GM18868 (cell line): ENCODE results near the gene RNF167.

Experiments
- ATAC-seq: cut with Tn5 transposase; IDR thresholded peaks from one replicate; pipeline ENCODE4 v1.9.1; 2021; ENCODE audit warnings: mild to moderate bottlenecking, moderate library complexity; ENCODE audit not compliant: unreplicated experiment

The RNF167 gene

DNA sequence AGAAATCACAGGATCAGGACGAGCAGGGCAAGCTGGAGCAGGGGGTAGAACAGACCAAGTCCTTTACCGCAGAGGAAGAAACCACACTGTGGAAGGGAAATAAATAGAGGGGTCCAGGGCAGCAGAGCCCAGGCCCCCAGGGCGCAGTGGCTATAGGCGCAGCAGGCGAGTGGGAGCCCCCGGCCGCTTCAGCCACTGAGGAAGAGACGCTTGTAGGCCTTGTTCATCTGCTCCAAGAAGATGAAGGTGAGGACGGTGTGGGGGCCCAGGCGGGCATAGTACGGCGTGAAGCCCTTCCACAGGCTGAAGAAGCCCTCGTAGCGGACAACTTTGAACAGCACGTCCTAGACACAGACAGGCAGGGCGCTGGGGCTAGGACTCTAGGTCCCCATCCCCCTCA, 2.5 kb upstream of the RNF167 start:
- no peak for ATAC-seq

DNA sequence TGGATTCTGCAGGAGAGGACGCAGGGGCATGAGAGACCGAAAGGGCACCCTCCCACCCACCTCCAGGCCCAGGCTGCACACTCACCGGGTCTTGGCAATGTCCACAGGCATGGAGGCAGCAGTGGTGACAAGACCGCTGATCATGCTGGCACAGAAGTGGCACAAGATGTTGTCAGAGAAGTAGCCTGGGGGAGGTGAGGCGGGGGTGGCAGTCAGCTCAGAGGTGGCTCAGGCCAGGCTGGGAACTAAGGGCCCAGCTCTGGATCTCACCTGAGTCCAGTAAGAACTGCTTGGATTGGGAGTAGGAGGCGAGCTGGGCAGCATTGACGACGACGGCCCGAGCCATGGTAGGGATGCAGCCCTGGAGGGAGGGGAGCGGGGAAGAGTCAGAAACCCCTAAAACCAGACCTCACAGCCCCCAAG, 2.0 kb upstream of the RNF167 start:
- no peak for ATAC-seq

DNA sequence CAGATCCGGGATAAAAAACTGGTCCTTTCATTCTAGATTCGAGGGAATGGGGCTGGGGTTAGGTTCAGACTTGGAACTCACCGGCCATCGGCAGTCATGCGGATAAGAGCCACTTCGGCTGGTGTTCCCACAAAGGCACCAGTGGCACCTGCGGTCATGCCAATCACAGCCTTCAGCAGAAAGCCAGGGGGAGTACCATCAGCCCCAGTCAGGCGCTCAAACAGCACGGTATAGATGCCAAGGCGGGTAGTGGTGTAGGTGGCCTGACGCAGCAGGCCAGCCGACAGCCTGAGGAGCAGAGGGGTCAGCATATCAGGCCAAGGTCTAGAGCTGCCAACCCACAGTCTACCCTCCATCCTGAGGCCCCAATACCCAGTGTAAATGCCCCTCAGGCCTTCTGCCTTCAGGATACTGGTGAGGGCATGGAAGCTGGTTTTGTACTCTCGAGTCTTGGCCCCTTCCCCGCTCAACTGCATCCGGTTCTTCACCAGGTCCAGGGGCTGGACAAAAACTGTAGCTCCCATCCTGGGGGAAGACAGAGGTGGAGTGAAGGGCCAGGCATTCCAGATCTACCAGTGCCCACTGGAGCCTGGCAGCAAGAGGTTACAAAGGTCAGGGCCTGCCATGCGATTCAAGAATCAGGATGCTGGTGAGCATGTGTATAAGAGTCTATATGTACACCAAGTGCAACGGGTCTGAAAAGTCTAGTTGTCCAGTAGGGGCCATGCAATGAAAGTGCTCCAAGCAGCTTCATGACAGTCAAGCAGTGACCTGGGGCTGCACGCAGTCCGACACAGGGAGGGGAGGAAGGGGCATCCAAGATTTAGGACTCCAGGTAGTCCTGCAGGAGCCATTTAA, 1.2 kb upstream of the RNF167 start:
- no peak for ATAC-seq

DNA sequence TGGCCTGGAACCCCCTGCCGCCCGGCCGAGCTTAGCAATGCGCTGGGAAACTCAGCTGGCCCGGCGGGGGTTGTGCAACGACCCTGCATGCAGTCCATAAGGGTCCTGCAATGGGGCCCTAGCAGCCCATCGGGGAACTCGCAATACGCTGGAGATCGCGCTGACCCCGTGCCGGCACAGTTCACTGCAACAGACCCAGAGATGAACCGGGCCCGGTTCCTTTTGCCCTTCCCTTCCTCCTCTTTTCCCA, 597 bp upstream of the RNF167 start:
- no peak for ATAC-seq

DNA sequence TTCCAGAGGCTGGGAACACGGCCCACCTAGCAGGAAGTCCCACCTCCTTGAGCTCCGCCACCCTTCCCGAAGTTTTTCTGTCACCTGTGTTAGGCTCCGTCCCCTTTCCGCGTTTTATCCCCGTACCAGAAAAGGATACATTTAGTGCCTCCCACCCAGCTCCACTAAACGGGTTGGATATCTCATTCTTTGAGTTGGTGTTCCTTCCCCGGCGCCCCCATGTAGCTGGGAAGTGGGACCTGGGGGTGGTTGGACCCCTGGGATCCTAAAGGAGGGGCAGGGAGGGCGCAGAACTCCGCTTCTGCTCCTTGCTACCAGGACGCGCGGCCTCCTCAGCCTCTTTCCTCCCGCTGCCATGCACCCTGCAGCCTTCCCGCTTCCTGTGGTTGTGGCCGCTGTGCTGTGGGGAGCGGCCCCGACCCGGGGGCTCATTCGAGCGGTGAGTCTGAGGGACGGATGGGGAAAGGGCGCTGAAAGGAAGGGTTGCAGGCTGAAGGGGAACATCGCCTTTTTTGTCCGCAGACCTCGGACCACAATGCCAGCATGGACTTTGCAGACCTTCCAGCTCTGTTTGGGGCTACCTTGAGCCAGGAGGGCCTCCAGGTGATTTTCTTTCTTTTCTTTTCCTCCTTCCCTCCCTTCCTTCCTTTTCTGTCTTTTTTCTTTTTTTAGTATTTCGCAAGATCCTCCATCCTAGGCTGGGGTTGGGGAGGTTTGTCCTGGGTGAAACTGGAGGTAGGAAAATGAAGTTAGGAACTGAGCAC, 669 bp downstream of the RNF167 start:
- no peak for ATAC-seq

DNA sequence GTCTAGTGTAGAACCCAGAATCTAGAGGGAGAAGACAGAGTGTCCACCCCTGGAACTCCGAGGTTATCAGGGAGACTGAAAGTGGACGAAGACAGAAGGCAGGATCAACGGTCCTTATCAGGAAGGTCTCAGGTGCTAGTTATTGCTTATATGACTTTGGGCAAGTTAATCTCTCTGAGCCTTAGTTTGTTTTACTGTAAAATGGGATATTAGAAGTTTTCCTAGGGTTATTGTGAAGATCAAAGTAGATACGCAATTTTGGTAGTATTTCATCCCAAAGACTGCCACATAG, 1.2 kb downstream of the RNF167 start:
- ATAC-seq: no peak

DNA sequence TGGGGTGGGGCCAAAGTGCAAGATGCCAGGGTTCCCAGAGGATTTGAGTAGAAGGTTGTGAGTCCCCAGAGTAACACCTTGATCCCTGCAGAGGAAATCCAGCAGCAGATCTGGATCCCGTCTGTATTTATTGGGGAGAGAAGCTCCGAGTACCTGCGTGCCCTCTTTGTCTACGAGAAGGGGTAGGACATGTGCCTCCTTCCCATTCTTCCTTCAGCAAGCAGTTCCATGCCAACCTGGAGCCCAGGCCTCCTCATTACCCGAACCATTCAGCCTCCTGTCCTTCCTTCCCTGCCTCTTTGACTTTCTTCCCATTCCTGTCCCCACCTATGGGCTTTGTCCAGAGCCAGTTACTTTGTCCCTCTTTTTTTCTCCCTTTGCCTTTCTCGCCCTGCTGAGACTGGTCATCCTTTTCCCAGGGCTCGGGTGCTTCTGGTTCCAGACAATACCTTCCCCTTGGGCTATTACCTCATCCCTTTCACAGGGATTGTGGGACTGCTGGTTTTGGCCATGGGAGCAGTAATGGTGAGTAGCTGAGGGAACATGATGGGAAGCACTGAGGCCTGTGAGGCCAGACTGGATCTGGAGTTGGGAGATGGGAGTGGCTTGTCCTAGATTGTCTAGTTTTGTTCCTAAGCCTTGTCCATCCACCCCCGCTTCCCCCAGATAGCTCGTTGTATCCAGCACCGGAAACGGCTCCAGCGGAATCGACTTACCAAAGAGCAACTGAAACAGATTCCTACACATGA, 2.9 kb downstream of the RNF167 start:
- ATAC-seq: no peak

DNA sequence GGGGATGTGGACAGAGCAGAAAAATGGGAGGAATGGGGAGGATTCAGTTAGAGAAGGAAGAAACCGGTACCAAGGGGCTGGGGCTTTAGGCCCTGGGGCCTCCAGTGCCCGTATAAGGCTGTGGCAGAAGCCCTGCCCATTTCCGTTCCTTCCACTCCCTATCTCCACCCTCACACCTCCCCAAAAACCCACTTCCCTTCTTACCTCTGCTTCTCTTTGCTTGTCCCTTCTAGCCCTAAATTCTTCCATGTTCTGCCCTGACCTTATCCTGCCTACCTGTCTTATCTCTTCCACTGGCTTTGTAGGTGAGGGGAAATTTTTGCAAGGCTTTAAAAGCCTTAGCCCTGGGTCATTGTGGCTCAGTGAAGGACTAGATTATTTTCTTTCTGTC, 4.1 kb downstream of the RNF167 start:
- no peak for ATAC-seq

DNA sequence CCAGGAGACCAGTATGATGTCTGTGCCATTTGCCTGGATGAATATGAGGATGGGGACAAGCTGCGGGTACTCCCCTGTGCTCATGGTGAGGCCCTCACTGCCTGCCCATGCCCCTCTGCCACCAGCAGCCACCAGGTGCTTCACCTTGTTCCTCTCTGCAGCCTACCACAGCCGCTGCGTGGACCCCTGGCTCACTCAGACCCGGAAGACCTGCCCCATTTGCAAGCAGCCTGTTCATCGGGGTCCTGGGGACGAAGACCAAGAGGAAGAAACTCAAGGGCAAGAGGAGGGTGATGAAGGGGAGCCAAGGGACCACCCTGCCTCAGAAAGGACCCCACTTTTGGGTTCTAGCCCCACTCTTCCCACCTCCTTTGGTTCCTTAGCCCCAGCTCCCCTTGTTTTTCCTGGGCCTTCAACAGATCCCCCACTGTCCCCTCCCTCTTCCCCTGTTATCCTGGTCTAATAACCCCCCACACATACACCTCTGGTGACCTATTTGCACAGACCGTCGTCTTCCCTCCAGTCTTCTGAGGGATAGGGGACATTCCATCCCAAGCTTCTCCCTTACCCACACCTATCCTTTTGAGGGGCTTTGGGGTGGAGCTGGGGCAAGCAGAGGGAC, 4.6 kb downstream of the RNF167 start:
- no peak for ATAC-seq

DNA sequence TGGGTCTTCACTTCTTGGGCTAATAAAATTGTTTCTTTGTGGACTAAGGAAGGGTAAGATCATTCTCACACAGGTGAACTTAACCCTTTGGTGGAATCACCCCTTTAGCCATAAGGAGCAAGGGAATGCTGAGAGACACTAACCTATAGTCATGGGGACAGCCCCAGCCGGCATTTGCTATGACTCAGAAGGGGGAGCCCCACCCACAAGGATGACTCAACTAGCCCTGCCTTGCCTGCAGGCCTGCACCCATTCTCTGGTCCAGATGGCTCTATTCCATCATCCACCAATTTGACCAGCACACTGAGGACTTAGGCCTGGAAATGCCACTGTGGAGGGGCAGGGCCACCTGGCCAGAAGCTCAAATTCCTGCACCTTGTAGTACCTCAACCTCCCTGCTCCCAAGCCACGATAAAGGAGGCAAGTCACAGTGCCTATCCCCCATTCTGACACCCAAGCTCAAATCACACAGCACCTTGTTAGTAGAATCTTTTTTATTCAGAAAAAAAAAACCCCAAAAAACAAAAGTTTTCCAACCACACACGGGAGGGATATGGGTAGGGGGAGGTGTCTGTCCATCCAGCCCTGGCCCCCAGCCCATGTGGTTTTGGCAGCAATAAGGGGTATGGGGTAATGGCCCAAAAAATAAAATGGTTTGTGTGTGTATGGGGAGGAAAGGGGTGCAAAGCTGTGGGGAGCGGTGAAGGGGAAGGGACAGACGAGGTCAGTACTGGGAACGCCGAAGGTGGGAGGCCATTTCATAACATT, 5.3 kb downstream of the RNF167 start:
- ATAC-seq: peak; percentile 29

DNA sequence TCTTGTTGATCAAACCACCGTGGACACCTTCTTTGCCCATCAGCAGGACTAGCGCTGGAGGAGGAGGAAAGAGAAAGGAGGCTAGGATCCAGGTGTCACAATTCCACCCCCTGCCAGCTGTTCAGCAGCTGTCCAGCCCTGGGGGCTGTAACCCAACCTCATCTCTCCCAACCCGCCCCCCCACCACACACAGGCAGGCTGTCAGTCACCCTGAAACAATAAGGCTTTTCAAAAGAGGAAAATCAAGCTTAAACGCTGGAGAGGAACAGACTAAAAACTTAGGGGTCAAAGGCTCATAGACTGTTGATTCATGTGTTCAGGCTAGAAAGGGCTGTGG, 5.8 kb downstream of the RNF167 start:
- ATAC-seq: no peak

DNA sequence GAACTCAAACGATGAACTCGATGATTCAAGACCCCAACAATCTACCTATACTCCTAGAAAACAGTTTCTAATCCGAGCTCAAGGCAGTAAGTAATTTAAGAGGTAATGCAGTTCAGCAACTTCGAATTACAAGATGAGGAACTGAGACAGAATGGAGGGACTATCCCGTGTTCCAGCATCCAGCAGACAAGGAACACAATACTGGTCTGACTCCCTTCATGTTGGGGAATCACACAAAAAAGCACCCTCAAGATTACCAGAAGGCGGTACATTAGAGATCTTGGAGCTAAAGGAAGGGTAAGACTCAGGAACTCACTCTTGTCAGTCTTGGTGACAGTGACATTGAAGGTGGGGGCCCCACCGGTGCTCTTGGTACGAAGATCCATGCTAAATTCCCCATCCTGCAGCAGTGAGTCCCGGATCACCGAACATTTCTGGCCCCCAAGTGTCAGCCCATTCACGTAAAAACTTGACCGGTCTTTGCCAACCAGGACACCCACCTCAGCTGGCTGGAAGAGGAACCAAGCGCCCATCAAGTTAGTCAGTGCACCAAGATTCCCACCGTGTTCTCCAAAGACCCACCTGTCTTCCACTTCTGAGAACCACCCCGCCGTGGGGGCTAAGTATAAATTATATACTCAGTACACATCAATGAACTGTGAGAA, 6.4 kb downstream of the RNF167 start:
- no peak for ATAC-seq

DNA sequence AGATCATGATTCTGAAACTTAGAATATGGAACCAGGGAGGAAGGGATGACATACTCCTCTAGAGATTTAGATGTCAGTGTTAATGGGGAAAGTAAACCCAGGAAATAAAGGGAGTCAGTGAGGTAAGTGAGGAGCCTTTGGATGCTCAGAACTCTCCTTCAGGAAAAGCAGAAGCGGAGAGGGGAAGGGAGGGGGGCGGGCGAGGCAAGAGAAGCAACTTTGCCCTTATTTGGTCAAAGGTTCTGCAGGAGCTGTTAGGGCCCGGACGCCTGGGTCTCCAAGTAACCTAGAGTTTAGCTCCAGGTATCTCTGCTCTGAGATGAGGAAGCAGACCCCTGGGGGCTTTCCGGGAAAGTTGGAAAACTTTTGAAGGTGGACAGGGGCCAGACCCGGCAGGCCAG, 6.9 kb downstream of the RNF167 start:
- no peak for ATAC-seq

DNA sequence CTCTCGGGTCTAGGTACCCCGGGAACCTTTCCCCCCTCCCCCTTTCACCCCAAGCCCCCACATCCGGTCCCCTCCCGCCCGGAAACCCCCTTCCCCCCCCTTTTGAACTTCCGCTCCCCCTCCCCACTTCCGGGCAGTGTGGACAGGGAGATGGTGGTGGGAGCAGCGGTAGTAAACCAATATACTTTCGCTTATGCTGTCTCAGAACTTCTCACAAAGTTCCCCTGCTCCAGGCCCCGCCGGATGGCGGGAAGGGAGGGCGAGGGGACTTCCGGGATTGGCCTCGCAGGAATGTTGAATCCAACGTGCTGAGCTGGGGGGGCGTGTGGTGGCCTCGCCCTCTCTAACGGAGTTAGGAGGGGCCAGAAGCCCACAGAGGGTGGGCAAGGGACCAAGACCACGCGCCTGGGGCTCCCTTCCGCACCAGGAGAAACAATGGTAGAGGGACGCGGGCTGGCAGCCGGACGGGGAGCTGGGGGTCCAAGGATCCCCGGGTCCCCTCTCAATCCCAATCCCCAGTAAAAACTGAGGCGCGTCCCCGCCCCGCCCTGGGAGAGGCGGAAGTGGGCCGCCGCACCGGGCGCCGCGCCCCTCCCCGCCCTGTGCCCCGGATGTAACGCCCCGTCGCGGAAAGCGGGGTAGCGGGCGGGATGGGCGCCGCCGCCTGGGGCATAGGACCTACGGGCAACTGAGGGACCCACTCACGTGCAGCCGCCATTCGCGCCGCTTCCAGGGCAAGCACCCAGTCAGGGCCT, 7.5 kb downstream of the RNF167 start:
- ATAC-seq: no peak

DNA sequence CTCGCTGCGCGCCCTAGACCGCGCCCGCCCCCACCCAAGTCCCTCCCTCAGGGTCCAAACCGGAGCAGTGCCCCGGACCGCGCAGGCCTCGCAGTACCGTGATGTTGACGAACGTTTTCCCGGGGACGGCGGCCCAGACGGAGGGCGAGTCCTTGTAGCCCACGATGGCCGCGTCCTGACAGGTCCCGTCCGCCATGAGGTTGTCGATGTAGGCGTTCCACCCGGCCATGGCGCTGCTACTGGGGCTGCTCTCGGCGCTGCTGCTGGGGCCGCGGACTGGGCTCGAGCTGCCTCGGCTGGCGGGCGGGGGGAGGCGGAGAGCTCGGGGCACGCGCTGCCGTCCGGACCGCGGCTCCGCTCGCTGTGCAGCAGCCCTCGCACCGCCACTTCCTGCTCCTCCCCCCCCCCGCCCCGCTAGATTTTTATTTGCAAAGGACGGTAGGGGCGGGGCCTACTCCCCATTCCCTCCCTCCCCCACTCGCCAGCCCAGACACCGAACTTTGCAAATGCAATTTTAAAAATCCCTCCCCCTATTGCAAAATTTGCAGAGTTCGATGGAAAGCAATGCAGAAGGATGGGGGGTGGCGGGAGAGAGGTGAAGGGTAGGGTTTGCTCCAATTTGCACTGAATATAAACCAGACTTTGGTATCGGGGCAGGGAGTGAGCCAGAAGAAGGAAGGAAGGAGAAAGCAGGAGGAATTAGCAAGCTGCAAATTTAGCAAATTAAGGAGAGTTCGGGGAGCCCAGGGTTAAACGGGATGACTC, 8.3 kb downstream of the RNF167 start, which contains the start of gene PFN1:
PFN1 (minus strand) TSS at position 365 of the 765 bp plus-strand sequence; CDS start at position 229, 136 bp downstream.
- no peak for ATAC-seq

DNA sequence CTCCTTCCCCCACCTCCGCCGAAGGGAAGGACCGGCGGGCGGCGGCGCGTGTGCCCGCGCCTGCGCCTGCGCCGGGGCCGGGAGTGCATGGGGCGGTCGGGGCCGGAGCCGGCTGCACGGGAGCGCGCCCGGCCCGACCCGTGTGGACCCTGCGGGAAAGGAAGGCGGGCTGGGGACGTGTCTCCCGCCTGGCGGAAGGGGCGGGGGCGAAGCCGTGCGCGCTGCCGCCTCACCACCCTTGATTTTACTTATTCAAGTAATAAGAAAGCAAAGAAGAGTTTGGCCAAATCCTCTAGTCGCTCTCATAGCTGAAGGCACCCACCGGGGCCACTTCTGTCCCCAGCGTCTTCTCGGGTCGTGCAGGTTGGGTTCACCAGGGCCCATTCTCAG, 8.9 kb downstream of the RNF167 start:
- ATAC-seq: peak; percentile 32

DNA sequence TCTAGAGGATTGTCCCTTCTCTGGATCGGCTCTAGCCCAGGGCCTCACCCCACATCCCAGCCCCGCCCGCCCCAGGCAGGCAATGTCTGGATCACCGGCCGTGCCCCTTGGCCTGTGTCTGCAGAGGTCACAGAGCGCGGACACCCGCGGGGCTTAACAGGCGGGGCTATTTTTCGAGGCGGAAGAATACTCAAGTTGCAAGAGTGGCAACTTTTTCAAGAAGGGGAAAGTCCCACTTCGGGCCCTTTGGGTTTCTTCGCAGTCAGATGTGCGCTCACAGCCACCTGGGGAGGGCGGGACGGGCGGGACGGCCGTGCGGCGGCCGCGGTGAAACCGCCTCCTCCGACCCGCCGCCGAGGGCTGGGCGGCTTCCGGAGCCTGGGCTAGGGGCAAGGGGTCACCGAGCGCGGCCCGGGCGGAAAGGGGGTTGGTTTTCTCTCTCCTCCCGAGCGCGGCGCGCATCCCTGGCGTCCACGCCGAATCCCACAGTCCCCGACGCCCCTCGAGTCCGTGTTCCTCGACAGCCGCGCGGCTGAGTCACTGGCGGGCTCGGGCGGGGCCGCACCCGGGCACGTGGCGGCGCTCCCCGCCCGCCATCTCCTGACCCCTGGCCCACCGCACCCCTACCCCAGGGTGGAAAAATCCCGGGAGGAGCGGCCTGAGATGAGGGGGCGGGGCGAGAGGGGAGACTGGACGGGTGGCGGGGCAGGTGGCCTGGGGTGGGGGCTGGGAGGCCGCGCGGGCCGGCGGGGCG, 9.4 kb downstream of the RNF167 start:
- peak; percentile 21 for ATAC-seq

DNA sequence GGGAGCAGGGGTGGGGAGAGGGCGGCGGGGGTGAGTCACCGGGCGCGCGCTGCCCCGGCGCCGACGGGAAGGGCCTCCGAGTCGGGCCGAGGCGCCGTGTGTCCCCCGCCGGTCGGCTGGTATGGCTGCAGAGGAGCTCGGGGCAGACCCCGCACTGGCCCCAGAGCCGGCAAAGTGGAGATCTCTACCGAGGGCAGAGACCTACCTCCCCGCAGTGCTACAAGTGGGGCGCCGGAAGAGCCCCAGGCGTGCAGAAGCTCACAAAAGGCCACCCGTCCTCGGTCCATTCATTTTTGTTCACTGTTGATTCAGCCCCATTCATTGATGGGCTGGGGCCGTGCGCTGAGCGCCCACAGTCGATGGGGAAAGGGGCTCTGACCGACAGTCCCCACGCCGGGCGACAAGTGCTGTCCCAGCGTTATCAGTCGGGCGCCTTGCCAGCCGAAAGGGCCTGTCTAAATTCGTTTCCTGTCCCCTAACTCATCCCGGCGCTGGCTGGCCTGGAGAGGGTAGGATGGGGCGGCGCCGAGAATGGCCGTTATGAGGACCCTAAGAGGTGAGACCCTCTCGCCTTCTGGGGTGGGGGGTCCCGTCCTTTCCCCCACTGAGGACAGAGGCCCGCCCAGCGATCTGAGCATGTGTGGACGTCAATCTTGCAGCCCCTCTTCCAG, 10.1 kb downstream of the RNF167 start:
- no peak for ATAC-seq
